Peyer's patch (tissue), 4 donors: ENCODE data around the gene ACOX1. TPM values are rescaled to one million over a fixed set of nuclear protein-coding genes. Genes with fewer than 3 reads are reported as not detected.

ENCODE experiments used
- DNase-seq, 3 donors: peaks; one replicate each; pipeline ENCODE4 v3.0.0-alpha.2; 2017 to 2019
- H3K27ac ChIP-seq, 4 donors: fragments of 200-600 bp; sonication (generic); one replicate each; pipeline ENCODE4 v1.5.1; 2016 to 2019
- H3K27me3 ChIP-seq, 2 donors: fragments of 200-600 bp; sonication (generic); one replicate each; pipeline ENCODE4 v1.5.1; 2019
- H3K36me3 ChIP-seq, 3 donors: fragments of 200-600 bp; sonication (generic); one replicate each; pipeline ENCODE4 v1.5.1; 2016 to 2019
- H3K4me1 ChIP-seq, 4 donors: fragments of 200-600 bp; sonication (generic); one replicate each; pipeline ENCODE4 v1.5.1; 2016 to 2019
- H3K4me3 ChIP-seq, 4 donors: fragments of 200-600 bp; sonication (generic); 1 replicate in 3 of 4; 2 replicates in 1 of 4; pipeline ENCODE4 v1.5.1; 2016 to 2019; ENCODE audit warnings: mild to moderate bottlenecking in 1 of 4
- H3K9me3 ChIP-seq, 4 donors: fragments of 200-600 bp; sonication (generic); one replicate each; pipeline ENCODE4 v1.5.1; 2016 to 2019; ENCODE audit warnings: mild to moderate bottlenecking in 1 of 4
- CTCF ChIP-seq, 6 experiments: fragments of 450-650 bp in 4 of 6; fragments of 200-600 bp in 2 of 6; sonication (generic) in 1 of 6; IDR thresholded peaks; one replicate each; pipeline ENCODE4 v1.5.1; 2017 to 2019; ENCODE audit warnings: antibody characterized with exemption in 6 of 6, mild to moderate bottlenecking in 3 of 6, moderate library complexity in 1 of 6
- POLR2A ChIP-seq, 2 donors: fragments of 450-650 bp; IDR thresholded peaks; one replicate each; pipeline ENCODE4 v1.5.1; 2017; ENCODE audit warnings: antibody characterized with exemption in 2 of 2, mild to moderate bottlenecking in 2 of 2, moderate library complexity in 2 of 2
- total RNA-seq, 4 donors: library from RNA; depleted of rRNA; stranded (reverse); fragments of >200 nt; gene quantifications; one replicate each; pipeline ENCODE4 v1.1.0, GENCODE V29; 2016

Gene ACOX1
- total RNA-seq, 4 donors from 2014 or later: 26.4 to 268 (median 193) TPM

DNA sequence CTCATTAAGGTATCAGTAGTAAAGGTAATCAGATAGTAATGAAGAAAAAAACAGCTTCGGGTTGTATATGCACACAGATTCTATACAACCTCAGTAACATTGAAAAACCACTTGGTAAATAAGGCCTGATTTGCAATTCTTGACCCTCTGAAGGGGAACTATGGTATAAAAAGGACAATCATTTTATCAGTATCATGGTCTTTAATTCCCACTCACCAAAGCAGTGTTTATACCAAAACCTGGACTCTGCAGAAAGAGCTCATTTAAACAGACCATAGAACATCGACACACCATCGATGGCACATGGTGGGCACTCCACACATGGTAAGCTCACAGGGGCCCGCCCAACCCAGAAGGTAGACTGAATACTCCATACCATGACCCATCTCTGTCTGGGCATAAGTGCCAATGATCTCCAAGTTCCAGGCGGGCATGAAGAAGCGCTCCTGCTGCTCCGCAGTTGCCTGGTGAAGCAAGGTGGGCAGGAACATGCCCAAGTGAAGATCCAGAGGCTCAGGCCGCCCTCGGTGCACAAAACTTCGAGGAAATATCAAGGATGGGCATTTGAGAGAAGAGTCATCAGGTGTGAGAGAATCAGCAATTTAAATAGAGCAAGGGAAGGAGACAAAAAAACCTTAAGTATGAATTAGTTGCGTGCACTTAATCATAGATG is 19.0 kb downstream of the ACOX1 start:
- TF ChIP-seq CTCF (IDR thresholded peaks at IDR 0.05): no peak
- no peak for TF ChIP-seq POLR2A (IDR thresholded peaks at IDR 0.05)
- H3K9me3 ChIP-seq: no peaks in the 10 kb centered on the region
- DNase-seq: peak in 1 of 3 donors; percentile 27
- no peaks in the 10 kb centered on the region for H3K4me1 ChIP-seq
- no peak overlapping the region for H3K4me3 ChIP-seq
- H3K27me3 ChIP-seq: no peaks in the 10 kb centered on the region
- peaks cover 0 to 25% (median 4%) of the 10 kb centered on the region in 3 donors for H3K36me3 ChIP-seq
- H3K27ac ChIP-seq: no peak overlapping the region

GRCh38 chr17:75959051-75959838 is 19.7 kb downstream of the ACOX1 start:
- no peak for DNase-seq
- Histone ChIP-seq H3K4me1 (no peaks in the 10 kb centered on the region), H3K4me3 (no peak overlapping the region), H3K27ac (no peak overlapping the region), H3K36me3 (peaks cover 0 to 32% (median 4%) of the 10 kb centered on the region in 3 donors), H3K27me3 (no peaks in the 10 kb centered on the region), H3K9me3 (no peaks in the 10 kb centered on the region)
- TF ChIP-seq CTCF (IDR thresholded peaks at IDR 0.05): no peak
- TF ChIP-seq POLR2A (IDR thresholded peaks at IDR 0.05): no peak

- no peak overlapping the region for H3K4me3 ChIP-seq
- DNase-seq: peak in 1 of 3 donors; percentile 30
- H3K27ac ChIP-seq: no peak overlapping the region
- no peaks in the 10 kb centered on the region for H3K4me1 ChIP-seq
- no peaks in the 10 kb centered on the region for H3K9me3 ChIP-seq
- TF ChIP-seq CTCF (IDR thresholded peaks at IDR 0.05) (no peak), POLR2A (IDR thresholded peaks at IDR 0.05) (no peak)
- peaks cover 0 to 97% (median 7%) of the 10 kb centered on the region in 3 donors for H3K36me3 ChIP-seq
- no peaks in the 10 kb centered on the region for H3K27me3 ChIP-seq
Observed at GRCh38 chr17:75950855-75951554, 28.0 kb downstream of the ACOX1 start.

DNA sequence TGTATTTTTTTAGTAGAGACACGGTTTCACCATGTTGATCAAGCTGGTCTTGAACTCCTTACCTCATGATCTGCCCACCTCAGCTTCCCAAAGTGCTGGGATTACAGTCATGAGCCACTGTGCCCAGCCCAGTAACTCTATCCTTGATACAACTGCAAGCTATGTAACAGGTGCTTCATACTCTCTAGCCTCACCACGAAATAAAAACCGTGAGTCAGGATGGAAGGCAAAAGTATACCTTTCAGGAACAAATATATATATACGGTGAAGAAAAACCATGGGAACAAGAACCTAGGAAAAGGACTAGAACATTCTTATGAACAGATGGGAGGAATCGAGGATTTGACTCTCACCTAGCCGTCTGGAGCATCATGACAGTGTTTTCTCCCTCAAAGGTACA is 28.5 kb downstream of the ACOX1 start:
- Histone ChIP-seq H3K27me3 (no peaks in the 10 kb centered on the region), H3K36me3 (peaks cover 0 to 97% (median 7%) of the 10 kb centered on the region in 3 donors), H3K4me1 (no peaks in the 10 kb centered on the region), H3K9me3 (no peaks in the 10 kb centered on the region), H3K4me3 (no peak overlapping the region), H3K27ac (no peak overlapping the region)
- TF ChIP-seq CTCF (IDR thresholded peaks at IDR 0.05) (no peak), POLR2A (IDR thresholded peaks at IDR 0.05) (no peak)
- DNase-seq: no peak

GRCh38 chr17:75945211-75945610 is 33.8 kb downstream of the ACOX1 start:
- Histone ChIP-seq H3K4me3 (no peak overlapping the region), H3K9me3 (no peaks in the 10 kb centered on the region), H3K4me1 (peaks cover 0 to 11% (median 2%) of the 10 kb centered on the region in 4 donors), H3K27ac (no peak overlapping the region), H3K36me3 (peaks cover 0 to 59% (median 3%) of the 10 kb centered on the region in 3 donors), H3K27me3 (no peaks in the 10 kb centered on the region)
- no peak for DNase-seq
- no peak for TF ChIP-seq CTCF (IDR thresholded peaks at IDR 0.05)
- TF ChIP-seq POLR2A (IDR thresholded peaks at IDR 0.05): no peak
